Suprapubic skin (tissue), 4 donors: Measurements from ENCODE around the gene PPP2R2D.

Experiments used
- CTCF ChIP-seq, 2 donors: fragments of 200-600 bp in 1 of 2; fragments of 450-650 bp in 1 of 2; sonication (generic) in 1 of 2; IDR thresholded peaks; one replicate each; pipeline ENCODE4 v1.5.1; 2016 to 2019; ENCODE audit warnings: antibody characterized with exemption in 2 of 2, mild to moderate bottlenecking in 1 of 2, moderate library complexity in 1 of 2
- EP300 ChIP-seq: sonication (generic); formaldehyde crosslinking; IDR thresholded peaks from one replicate; pipeline ENCODE4 v1.6.1; 2017; ENCODE audit warnings: antibody characterized with exemption
- POLR2A ChIP-seq, 2 donors: fragments of 450-650 bp; IDR thresholded peaks; one replicate each; pipeline ENCODE4 v1.6.1; 2017; ENCODE audit warnings: antibody characterized with exemption in 2 of 2, mild to moderate bottlenecking in 2 of 2, moderate library complexity in 2 of 2
- POLR2AphosphoS5 ChIP-seq, 3 donors: sonication (generic); formaldehyde crosslinking; IDR thresholded peaks; one replicate each; pipeline ENCODE4 v1.6.1; 2017; ENCODE audit warnings: antibody characterized with exemption in 3 of 3

GRCh38 chr10:131942455-131942854 is 41.6 kb downstream of the PPP2R2D start:
- no peak for TF ChIP-seq CTCF (IDR thresholded peaks at IDR 0.05)
- no peak for TF ChIP-seq EP300
- TF ChIP-seq POLR2A (IDR thresholded peaks at IDR 0.05) = no peak
- no peak for TF ChIP-seq POLR2AphosphoS5 (IDR thresholded peaks at IDR 0.05)
